ENCODE results near the gene SPNS2.

Gene SPNS2

DNA sequence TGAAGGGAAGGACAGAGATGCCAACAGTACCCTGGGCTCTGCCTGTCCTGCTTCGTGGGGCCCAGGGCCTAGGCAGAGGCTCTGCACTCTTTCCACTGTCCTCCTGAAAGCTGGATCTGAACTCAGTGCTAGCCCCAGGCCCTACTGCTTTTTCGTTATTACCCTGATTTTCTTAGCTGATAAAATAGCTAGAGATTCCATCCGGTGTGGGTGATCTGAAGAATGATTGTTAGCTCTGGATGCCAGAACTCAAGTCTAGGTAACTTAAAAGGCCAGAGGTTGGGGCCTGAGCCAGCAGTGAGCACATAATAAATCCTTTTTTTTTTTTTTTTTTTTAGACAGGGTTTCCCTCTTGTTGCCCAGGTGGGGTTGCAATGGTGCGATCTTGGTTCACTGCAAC lies 58.3 kb downstream of the SPNS2 start:
- H3K36me3 ChIP-seq (ENCODE audit: insufficient read depth, low read length), result peaks cover 24% of the 10 kb centered on the region
- DNase-seq (ENCODE audit: low read depth, low spot score), result no peak
- no peak overlapping the region for H3K4me3 ChIP-seq
- H3K9ac ChIP-seq (ENCODE audit: insufficient read length), result no peak overlapping the region
- H3K9me3 ChIP-seq (ENCODE audit: low read depth, low read length), result no peaks in the 10 kb centered on the region
- no peak overlapping the region for H3K27ac ChIP-seq
- TF ChIP-seq FOXP2 (optimal IDR thresholded peaks at IDR 0.05; ENCODE audit: control extremely low read depth, extremely low read length, insufficient read depth) (no peak), POLR2AphosphoS5 (IDR thresholded peaks at IDR 0.05; ENCODE audit: borderline replicate concordance, low read depth, low read length) (no peak), EZH2 (IDR thresholded peaks at IDR 0.05) (no peak)

DNA sequence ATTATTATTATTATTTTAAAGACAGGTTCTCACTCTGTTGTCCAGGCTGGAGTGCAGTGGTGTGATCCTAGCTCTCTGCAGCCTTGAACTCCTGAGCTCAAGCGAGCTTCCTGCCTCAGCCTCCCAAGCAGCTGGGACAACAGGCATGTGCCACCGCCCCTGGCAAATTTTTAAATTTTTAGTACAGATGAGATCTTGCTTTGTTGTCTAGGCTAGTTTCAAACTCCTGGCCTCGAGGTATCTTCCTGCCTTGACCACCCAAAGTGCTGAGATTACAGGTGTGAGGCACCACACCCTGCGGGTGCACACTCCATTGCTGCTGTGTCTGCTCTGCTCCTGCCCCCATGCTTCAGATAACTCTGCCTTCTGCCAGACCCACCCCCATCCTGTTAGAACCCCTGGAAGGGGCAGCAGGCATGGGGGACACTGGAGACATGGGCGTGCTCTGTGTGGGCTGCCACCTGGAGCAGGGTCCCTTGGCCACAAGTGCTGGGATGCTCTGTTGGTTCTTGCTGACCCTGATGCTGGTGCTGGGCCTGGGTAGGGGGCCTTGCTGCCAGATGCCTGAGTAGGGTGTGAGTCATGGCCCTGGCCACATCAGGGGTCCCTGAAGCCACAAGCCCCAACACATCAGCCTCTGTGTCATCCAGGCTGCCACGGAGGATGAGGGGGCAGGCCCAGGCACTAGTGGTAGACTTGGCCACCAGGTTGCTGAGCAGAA lies 59.1 kb downstream of the SPNS2 start:
- no peak for DNase-seq (ENCODE audit: low read depth, low spot score)
- peaks cover 16% of the 10 kb centered on the region for H3K36me3 ChIP-seq (ENCODE audit: insufficient read depth, low read length)
- no peak overlapping the region for H3K27ac ChIP-seq
- TF ChIP-seq EZH2 (IDR thresholded peaks at IDR 0.05) (no peak), FOXP2 (optimal IDR thresholded peaks at IDR 0.05; ENCODE audit: control extremely low read depth, extremely low read length, insufficient read depth) (no peak), POLR2AphosphoS5 (IDR thresholded peaks at IDR 0.05; ENCODE audit: borderline replicate concordance, low read depth, low read length) (no peak)
- H3K4me3 ChIP-seq, result no peak overlapping the region
- H3K9ac ChIP-seq (ENCODE audit: insufficient read length), result no peak overlapping the region
- H3K9me3 ChIP-seq (ENCODE audit: low read depth, low read length), result no peaks in the 10 kb centered on the region

DNA sequence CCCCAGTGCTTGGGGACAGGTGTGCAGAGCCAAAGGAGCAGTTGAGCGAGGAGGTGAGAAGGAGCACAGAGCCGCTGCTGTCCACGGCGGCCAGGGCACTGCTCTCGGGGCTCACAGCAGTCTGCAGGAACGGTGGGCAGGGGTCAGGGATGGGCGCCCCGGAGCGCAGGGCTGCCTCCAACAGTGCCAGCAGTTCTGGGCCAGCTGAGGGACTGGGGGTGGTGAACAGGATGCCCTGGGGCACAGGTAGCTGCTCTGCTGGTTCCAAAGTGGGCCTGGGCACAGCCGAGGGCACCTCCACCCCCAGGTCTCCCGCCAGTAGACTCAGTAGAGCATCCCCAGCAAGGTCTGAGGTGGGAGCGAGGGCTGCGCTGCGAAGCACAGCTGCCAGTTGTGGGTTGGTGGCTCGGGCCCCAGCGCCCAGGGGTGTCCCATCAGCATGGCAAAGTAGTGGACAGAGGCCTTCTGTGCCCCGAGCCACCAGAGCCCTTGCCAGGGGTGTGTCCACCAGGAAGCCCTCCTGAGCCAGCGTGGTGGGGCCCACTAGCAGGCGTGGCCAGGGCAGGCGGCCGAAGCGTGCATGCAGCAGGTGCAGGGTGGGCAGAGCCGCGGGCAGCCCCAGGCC lies 59.8 kb downstream of the SPNS2 start:
- no peak for TF ChIP-seq FOXP2 (optimal IDR thresholded peaks at IDR 0.05; ENCODE audit: control extremely low read depth, extremely low read length, insufficient read depth)
- no peak for TF ChIP-seq EZH2 (IDR thresholded peaks at IDR 0.05)
- TF ChIP-seq POLR2AphosphoS5 (IDR thresholded peaks at IDR 0.05; ENCODE audit: borderline replicate concordance, low read depth, low read length), result no peak

DNA sequence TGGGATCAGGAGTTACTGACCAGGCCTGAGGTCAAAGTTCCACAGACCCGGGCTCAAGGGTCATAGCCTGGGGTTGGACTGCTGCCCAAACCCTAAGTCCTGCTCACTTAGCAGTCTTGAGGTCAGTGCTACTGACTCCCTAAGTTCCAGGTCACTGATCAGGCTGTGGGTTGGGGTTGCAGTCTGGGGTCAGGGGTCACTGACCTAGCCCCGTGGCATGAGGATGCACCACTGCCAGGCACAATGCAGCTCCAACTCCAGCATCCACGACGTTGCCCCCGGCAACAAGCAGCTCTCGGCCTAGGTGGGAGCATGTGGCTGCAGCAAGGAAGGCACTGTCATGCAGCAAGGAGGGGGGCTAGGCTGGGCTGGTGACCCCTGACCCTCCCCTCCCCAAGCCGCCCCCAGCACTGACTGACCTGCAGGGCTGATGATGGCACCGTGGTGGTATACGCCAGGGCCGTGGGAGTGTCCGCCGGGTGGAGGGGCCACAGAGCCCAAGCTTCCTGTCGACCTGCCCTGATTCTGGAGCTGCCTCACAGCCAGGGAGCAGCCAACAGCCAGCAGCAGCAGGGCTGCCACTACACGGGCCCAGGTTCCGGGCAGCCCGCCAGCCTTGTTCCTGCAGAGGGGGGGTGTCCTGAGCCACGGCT lies 60.6 kb downstream of the SPNS2 start:
- Histone ChIP-seq H3K9me3 (ENCODE audit: low read depth, low read length) (no peaks in the 10 kb centered on the region), H3K27ac (no peak overlapping the region), H3K9ac (ENCODE audit: insufficient read length) (no peak overlapping the region), H3K36me3 (ENCODE audit: insufficient read depth, low read length) (peaks cover 1% of the 10 kb centered on the region; the same call in 1 of the 2 replicates), H3K4me3 (no peak overlapping the region)
- no peak for DNase-seq (ENCODE audit: low read depth, low spot score)
- no peak for TF ChIP-seq FOXP2 (optimal IDR thresholded peaks at IDR 0.05; ENCODE audit: control extremely low read depth, extremely low read length, insufficient read depth)
- TF ChIP-seq EZH2 (IDR thresholded peaks at IDR 0.05), result no peak
- no peak for TF ChIP-seq POLR2AphosphoS5 (IDR thresholded peaks at IDR 0.05; ENCODE audit: borderline replicate concordance, low read depth, low read length)

More for the DNA sequence above, 59.8 kb downstream of the SPNS2 start:
- H3K9me3 ChIP-seq (ENCODE audit: low read depth, low read length), result no peaks in the 10 kb centered on the region
- no peak overlapping the region for H3K27ac ChIP-seq
- no peak overlapping the region for H3K4me3 ChIP-seq
- no peak for DNase-seq (ENCODE audit: low read depth, low spot score)
- H3K9ac ChIP-seq (ENCODE audit: insufficient read length), result no peak overlapping the region
- peaks cover 9% of the 10 kb centered on the region for H3K36me3 ChIP-seq (ENCODE audit: insufficient read depth, low read length)

DNA sequence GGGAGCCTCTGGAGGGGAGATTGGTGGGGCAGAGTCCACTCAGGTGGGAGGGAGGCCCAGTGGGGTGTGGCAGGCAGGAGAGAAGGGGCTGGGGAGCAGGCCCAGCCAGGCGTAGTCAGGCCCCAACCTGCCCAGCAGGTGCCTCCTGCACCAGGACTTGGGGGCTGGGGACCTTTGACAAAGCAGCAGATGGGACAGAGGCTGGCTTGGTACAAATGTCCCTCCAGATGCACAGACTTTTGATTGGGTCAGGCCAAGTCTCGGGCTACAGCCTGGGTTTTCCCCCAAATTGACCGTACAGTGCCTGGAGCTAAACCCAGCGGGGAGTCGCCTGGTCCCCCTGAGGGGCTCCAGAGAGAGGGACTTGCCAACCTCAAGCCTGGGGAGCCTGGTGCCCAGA lies 61.3 kb downstream of the SPNS2 start:
- Histone ChIP-seq H3K27ac (no peak overlapping the region), H3K36me3 (ENCODE audit: insufficient read depth, low read length) (no peaks in the 10 kb centered on the region), H3K4me3 (no peak overlapping the region), H3K9me3 (ENCODE audit: low read depth, low read length) (no peaks in the 10 kb centered on the region), H3K9ac (ENCODE audit: insufficient read length) (no peak overlapping the region)
- no peak for TF ChIP-seq POLR2AphosphoS5 (IDR thresholded peaks at IDR 0.05; ENCODE audit: borderline replicate concordance, low read depth, low read length)
- TF ChIP-seq EZH2 (IDR thresholded peaks at IDR 0.05), result no peak
- no peak for TF ChIP-seq FOXP2 (optimal IDR thresholded peaks at IDR 0.05; ENCODE audit: control extremely low read depth, extremely low read length, insufficient read depth)
- DNase-seq (ENCODE audit: low read depth, low spot score), result no peak

DNA sequence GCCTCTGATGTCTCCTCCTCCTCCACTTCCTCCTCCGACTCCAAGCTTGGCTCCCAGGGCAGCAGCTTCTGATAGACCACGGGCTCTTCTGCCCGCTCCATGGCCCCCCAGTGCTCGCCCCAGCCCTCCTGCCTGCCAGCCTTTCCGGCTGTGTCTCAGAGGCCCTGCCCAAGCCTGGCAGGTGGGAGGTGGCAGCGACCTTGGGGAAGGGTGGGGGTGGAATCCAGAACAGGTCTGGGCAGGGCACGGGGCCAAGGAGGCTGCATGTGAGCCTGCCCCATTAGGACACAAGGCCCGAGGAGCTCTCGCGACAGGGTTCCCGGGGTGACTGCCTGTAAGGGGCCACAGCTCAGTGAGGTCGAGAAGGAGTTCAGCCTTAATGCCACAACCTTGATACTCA lies 61.7 kb downstream of the SPNS2 start, which contains the start of gene GGT6:
GGT6 (minus strand) TSS at position 157 of the 400 bp plus-strand sequence; CDS start at position 101, 56 bp downstream.
- no peaks in the 10 kb centered on the region for H3K9me3 ChIP-seq (ENCODE audit: low read depth, low read length)
- H3K9ac ChIP-seq (ENCODE audit: insufficient read length), result no peak within 1 kb of the TSS
- no peaks in the 10 kb centered on the region for H3K36me3 ChIP-seq (ENCODE audit: insufficient read depth, low read length)
- TF ChIP-seq POLR2AphosphoS5 (IDR thresholded peaks at IDR 0.05; ENCODE audit: borderline replicate concordance, low read depth, low read length), result no peak
- TF ChIP-seq EZH2 (IDR thresholded peaks at IDR 0.05), result no peak
- no peak within 1 kb of the TSS for H3K4me3 ChIP-seq
- no peak within 1 kb of the TSS for H3K27ac ChIP-seq
- no peak for DNase-seq (ENCODE audit: low read depth, low spot score)

DNA sequence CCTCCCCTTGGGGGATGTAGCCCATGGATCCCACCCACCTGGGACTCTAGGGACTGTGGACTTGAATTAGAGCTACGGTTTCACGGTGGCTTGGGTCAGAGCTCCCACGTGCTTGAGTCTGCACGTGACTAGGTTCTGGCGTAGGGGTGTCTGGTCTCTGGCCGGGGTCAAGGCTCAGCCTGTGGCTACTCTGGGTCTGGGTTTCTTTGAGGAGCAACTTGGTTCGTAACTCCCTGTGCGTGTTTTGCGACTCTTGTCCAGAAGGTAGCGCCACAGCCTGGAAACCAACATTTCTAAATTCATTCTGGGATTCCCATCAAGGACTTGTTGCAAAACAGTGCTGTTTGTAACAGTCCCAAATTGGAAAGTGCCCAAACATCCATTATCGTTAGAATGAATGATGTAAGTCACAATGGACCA lies 62.2 kb downstream of the SPNS2 start:
- Histone ChIP-seq H3K9ac (ENCODE audit: insufficient read length) (no peak overlapping the region), H3K36me3 (ENCODE audit: insufficient read depth, low read length) (no peaks in the 10 kb centered on the region), H3K27ac (no peak overlapping the region), H3K4me3 (no peak overlapping the region), H3K9me3 (ENCODE audit: low read depth, low read length) (no peaks in the 10 kb centered on the region)
- TF ChIP-seq FOXP2 (optimal IDR thresholded peaks at IDR 0.05; ENCODE audit: control extremely low read depth, extremely low read length, insufficient read depth), result no peak
- TF ChIP-seq EZH2 (IDR thresholded peaks at IDR 0.05), result no peak
- no peak for TF ChIP-seq POLR2AphosphoS5 (IDR thresholded peaks at IDR 0.05; ENCODE audit: borderline replicate concordance, low read depth, low read length)
- DNase-seq (ENCODE audit: low read depth, low spot score), result no peak

Measured in SK-N-MC (cell line).